ENCODE results near the gene TRIP4.

DNA sequence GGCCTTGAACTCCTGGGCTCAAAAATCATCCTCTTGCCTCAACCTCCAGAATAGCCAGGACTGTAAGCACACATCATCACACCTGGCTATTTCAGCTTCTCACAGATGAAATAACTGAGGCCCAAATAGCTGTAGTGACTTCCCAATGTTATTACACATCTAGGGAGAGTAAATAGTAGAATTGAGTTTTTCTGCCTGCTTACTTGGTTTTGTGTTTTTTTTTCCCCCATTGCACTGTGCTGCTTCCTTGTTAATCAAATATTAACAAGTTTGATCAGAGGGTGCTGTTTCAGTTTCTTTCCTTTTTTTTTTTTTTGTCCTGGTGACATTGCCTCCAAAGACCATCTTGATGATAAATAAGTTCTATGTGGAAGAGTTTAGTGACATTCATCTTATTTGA is 96.1 kb downstream of the TRIP4 start:
- TF ChIP-seq, protein P1, sequence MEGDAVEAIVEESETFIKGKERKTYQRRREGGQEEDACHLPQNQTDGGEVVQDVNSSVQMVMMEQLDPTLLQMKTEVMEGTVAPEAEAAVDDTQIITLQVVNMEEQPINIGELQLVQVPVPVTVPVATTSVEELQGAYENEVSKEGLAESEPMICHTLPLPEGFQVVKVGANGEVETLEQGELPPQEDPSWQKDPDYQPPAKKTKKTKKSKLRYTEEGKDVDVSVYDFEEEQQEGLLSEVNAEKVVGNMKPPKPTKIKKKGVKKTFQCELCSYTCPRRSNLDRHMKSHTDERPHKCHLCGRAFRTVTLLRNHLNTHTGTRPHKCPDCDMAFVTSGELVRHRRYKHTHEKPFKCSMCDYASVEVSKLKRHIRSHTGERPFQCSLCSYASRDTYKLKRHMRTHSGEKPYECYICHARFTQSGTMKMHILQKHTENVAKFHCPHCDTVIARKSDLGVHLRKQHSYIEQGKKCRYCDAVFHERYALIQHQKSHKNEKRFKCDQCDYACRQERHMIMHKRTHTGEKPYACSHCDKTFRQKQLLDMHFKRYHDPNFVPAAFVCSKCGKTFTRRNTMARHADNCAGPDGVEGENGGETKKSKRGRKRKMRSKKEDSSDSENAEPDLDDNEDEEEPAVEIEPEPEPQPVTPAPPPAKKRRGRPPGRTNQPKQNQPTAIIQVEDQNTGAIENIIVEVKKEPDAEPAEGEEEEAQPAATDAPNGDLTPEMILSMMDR (conservative IDR thresholded peaks at IDR 0.05 in 1 of 2, IDR thresholded peaks at IDR 0.05 in 1 of 2; ENCODE audit: extremely low read depth in 1 of 2, insufficient read depth in 1 of 2, low read depth in 1 of 2, low read length in 2 of 2), result no peak
- no peak for TF ChIP-seq EZH2 (IDR thresholded peaks at IDR 0.05; ENCODE audit: borderline replicate concordance, low read length)
